Testis (tissue), 2 donors: ENCODE measurements around the gene TEKT5.

Source experiments
- CTCF ChIP-seq, 3 experiments: fragments of 450-650 bp in 2 of 3; fragments of 200-600 bp in 1 of 3; sonication (generic) in 1 of 3; IDR thresholded peaks; one replicate each; pipeline ENCODE4 v1.5.1; 2016 to 2019; ENCODE audit warnings: antibody characterized with exemption in 3 of 3, mild to moderate bottlenecking in 2 of 3, moderate library complexity in 1 of 3
- POLR2A ChIP-seq: fragments of 450-650 bp; IDR thresholded peaks from one replicate; pipeline ENCODE4 v1.6.1; 2017; ENCODE audit warnings: antibody characterized with exemption, mild to moderate bottlenecking, moderate library complexity

- no peak for TF ChIP-seq CTCF (IDR thresholded peaks at IDR 0.05)
- TF ChIP-seq POLR2A = no peak
Measured at GRCh38 chr16:10616756-10617640, 77.7 kb downstream of the TEKT5 start.
